ENCODE measurements around the gene ITPKB.

- TF ChIP-seq POLR2A (IDR thresholded peaks at IDR 0.05) (no peak), CTCF (IDR thresholded peaks at IDR 0.05) (no peak)
Measured at GRCh38 chr1:226732856-226733291, 6.2 kb downstream of the ITPKB start.
